Lung (tissue), 12 donors: ENCODE data around the gene PGA4. TPM values are rescaled to one million over a fixed set of nuclear protein-coding genes. Genes with fewer than 3 reads are reported as not detected.

Experiments used
- ATAC-seq: fragments of 200-7000 bp; cut with Tn5 transposase; one replicate; pipeline ENCODE4 v1.9.1; 2020; ENCODE audit warnings: moderate number of reproducible peaks; ENCODE audit not compliant: insufficient read depth, low FRiP score
- DNase-seq, 3 donors: peaks; one replicate each; pipeline ENCODE4 v3.0.0-alpha.2; 2013 to 2017
- H3K27ac ChIP-seq, 2 donors: one replicate each; pipeline ENCODE4 v1.5.1; 2013; ENCODE audit warnings: mild to moderate bottlenecking in 2 of 2, moderate library complexity in 2 of 2, control low read depth in 1 of 2, inconsistent platforms in 1 of 2, low read depth in 1 of 2, low read length in 1 of 2
- H3K27me3 ChIP-seq, 3 donors: one replicate each; pipeline ENCODE4 v1.5.1; 2013; ENCODE audit warnings: low read length in 2 of 3; ENCODE audit not compliant: control insufficient read depth in 3 of 3, insufficient read depth in 3 of 3
- H3K36me3 ChIP-seq, 4 donors: one replicate each; pipeline ENCODE4 v1.5.1; 2013; ENCODE audit warnings: low read length in 4 of 4, mild to moderate bottlenecking in 1 of 4, moderate library complexity in 1 of 4; ENCODE audit not compliant: control insufficient read depth in 4 of 4, insufficient read depth in 4 of 4
- H3K4me1 ChIP-seq, 5 donors: one replicate each; pipeline ENCODE4 v1.5.1; 2013; ENCODE audit warnings: low read length in 5 of 5, mild to moderate bottlenecking in 2 of 5, moderate library complexity in 1 of 5; ENCODE audit not compliant: control insufficient read depth in 5 of 5, insufficient read depth in 5 of 5
- H3K4me3 ChIP-seq: one replicate; pipeline ENCODE4 v1.5.1; 2013; ENCODE audit warnings: mild to moderate bottlenecking, control low read depth, moderate library complexity
- H3K9ac ChIP-seq, 2 donors: one replicate each; pipeline ENCODE4 v1.5.1; 2013; ENCODE audit warnings: low read length in 2 of 2, control low read depth in 1 of 2; ENCODE audit not compliant: insufficient read depth in 1 of 2
- H3K9me3 ChIP-seq, 4 donors: one replicate each; pipeline ENCODE4 v1.5.1; 2013; ENCODE audit warnings: low read length in 3 of 4, mild to moderate bottlenecking in 1 of 4, moderate library complexity in 1 of 4; ENCODE audit not compliant: control insufficient read depth in 4 of 4, insufficient read depth in 3 of 4
- CTCF ChIP-seq: IDR thresholded peaks from 2 replicates; pipeline ENCODE4 v1.5.1; 2012; ENCODE audit warnings: mild to moderate bottlenecking; ENCODE audit errors: control extremely low read depth, extremely low read depth
- whole genome bisulfite sequencing, 2 donors: extraction: QIAGEN DNeasy Blood & Tissue Kit; methylation state at CpG; one replicate each; pipeline ENCODE4 v1.1.7; 2013; 5-methylcytosine and 5-hydroxymethylcytosine counted together
- polyA plus RNA-seq, 2 donors: library from polyadenylated mRNA; stranded (reverse); fragments of 200-250 nt; gene quantifications; one replicate each; pipeline ENCODE4 v1.2.1, GENCODE V29; 2013
- total RNA-seq, 2 donors: library from RNA; depleted of rRNA in 1 of 2; stranded (reverse); fragments of >200 nt in 1 of 2; gene quantifications; one replicate each; pipeline ENCODE4 v1.2.1, GENCODE V29; 2014 to 2021
- donor health status: control.
- donor health status: control.
- donor health status: Bipolar disorder and iron deficiency.
- donor health status: healthy.
- donor health status: DM: yes; HTN: yes; CAD: no.

Gene PGA4
- total and polyA plus RNA-seq, 4 donors = 1.6 to 1.8 (median 1.8) TPM; not detected in 1

DNA sequence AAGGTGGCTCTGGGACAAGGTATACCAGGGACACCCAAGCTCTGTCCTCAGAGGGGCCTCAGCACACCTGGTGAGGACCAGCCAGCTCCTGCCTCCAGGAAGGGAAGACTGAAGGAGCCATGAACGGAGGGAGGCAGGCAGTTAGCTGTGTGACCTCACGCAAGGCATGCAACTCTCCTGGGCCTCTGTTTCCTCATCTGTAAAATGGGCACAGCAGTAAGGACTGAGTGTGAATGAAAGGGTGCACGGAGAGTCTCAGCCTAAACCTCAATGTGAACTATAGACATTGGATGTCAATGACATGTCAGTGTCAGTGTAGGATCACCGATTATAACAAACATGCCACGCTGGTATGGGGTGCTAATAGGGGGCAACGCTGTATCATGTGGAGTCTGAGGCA lies 37.2 kb downstream of the PGA4 start:
- no peak overlapping the region for H3K27ac ChIP-seq
- ATAC-seq = no peak
- WGBS, 2 donors = 92 to 98% methylated on average over 6 of the region's 6 CpGs
- no peak for DNase-seq
- H3K36me3 ChIP-seq = no peaks in the 10 kb centered on the region
- no peaks in the 10 kb centered on the region for H3K9me3 ChIP-seq
- TF ChIP-seq CTCF = no peak
- H3K9ac ChIP-seq = no peak overlapping the region
- H3K4me3 ChIP-seq = no peak overlapping the region
- peaks cover 0 to 4% (median 0%) of the 10 kb centered on the region in 3 donors for H3K27me3 ChIP-seq
- no peaks in the 10 kb centered on the region for H3K4me1 ChIP-seq

DNA sequence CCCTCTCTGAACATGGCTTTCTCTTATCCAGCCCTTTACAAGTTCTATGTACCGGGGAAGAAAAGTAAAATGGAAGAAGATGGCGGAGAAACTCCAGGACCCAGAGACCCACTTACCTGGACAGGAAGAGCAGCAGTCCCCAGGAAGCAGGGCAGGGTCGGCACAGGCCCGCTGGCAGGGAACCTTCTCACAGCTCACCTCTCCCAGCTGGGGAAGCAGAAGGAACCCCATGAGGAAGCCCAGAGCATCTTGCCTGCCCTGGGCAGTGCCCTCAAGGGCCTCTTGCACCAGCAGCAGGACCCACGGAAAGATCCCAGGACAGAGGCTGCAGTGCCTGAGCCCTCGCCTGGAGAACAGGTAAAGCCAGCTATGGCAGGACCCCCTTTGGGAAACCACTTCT lies 42.2 kb downstream of the PGA4 start:
- H3K4me1 ChIP-seq = no peaks in the 10 kb centered on the region
- peaks cover 0 to 2% (median 0%) of the 10 kb centered on the region in 3 donors for H3K27me3 ChIP-seq
- ATAC-seq = no peak
- H3K36me3 ChIP-seq = no peaks in the 10 kb centered on the region
- no peak overlapping the region for H3K9ac ChIP-seq
- H3K9me3 ChIP-seq = no peaks in the 10 kb centered on the region
- WGBS, 2 donors = 93% methylated on average over 6 of the region's 6 CpGs
- H3K4me3 ChIP-seq = no peak overlapping the region
- H3K27ac ChIP-seq = no peak overlapping the region
- no peak for DNase-seq
- TF ChIP-seq CTCF = no peak

GRCh38 chr11:61264795-61265194 lies 42.6 kb downstream of the PGA4 start:
- no peak for TF ChIP-seq CTCF
- WGBS, 2 donors = 93 to 95% methylated on average over 14 of the region's 14 CpGs
- DNase-seq (no peak), ATAC-seq (no peak)
- H3K4me3 ChIP-seq = no peak overlapping the region
- no peaks in the 10 kb centered on the region for H3K9me3 ChIP-seq
- no peak overlapping the region for H3K27ac ChIP-seq
- no peaks in the 10 kb centered on the region for H3K4me1 ChIP-seq
- H3K9ac ChIP-seq = no peak overlapping the region
- no peaks in the 10 kb centered on the region for H3K36me3 ChIP-seq
- no peaks in the 10 kb centered on the region for H3K27me3 ChIP-seq

GRCh38 chr11:61265357-61265756 lies 43.2 kb downstream of the PGA4 start:
- no peak overlapping the region for H3K27ac ChIP-seq
- no peak overlapping the region for H3K9ac ChIP-seq
- ATAC-seq (no peak), DNase-seq (no peak)
- no peak overlapping the region for H3K4me3 ChIP-seq
- no peaks in the 10 kb centered on the region for H3K9me3 ChIP-seq
- no peaks in the 10 kb centered on the region for H3K36me3 ChIP-seq
- no peaks in the 10 kb centered on the region for H3K4me1 ChIP-seq
- TF ChIP-seq CTCF = no peak
- no peaks in the 10 kb centered on the region for H3K27me3 ChIP-seq
- 92 to 95% methylated on average over 14 of the region's 14 CpGs for whole genome bisulfite sequencing, 2 donors
